ENCODE data around the gene GNB2.

Gene GNB2

DNA sequence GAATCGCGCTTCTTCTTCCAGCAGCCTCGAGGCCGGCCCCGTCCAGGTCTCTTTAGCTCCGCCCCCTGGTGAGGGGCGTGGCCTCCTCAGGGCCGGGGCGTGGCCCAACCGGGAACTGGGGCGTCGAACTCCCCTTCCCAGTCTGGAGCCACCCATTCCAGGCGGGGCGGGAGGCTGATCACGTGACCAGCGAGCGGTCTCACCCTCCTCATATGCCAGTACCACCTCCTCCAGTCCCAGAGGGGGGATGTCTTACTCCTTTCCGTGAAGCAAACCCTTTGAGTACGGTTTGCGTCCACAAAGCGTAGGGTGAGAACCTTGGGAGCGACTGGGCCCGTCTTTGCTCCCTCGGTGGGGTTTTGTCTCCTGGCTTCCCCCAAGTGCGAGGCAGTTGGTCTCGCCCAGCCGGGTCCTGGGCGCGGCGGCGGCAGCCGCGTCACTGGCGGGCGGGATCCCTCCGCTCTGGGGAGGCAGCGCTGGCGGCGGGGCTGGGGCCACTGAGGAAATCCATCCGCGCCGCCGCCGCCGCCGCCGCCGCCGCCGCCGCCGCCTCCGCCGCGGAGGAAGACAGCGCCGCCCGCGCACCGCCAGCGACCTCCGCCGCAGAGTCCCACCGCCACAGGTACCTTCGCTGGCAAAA is at the start of gene GNB2:
Gene GNB2, plus strand, starts transcription at position 439 of the 640 bp plus-strand sequence. CDS start 2,526 bp downstream, outside the sequence.
- DNase-seq (ENCODE audit: insufficient read length, low spot score) = peak; percentile 91

DNA sequence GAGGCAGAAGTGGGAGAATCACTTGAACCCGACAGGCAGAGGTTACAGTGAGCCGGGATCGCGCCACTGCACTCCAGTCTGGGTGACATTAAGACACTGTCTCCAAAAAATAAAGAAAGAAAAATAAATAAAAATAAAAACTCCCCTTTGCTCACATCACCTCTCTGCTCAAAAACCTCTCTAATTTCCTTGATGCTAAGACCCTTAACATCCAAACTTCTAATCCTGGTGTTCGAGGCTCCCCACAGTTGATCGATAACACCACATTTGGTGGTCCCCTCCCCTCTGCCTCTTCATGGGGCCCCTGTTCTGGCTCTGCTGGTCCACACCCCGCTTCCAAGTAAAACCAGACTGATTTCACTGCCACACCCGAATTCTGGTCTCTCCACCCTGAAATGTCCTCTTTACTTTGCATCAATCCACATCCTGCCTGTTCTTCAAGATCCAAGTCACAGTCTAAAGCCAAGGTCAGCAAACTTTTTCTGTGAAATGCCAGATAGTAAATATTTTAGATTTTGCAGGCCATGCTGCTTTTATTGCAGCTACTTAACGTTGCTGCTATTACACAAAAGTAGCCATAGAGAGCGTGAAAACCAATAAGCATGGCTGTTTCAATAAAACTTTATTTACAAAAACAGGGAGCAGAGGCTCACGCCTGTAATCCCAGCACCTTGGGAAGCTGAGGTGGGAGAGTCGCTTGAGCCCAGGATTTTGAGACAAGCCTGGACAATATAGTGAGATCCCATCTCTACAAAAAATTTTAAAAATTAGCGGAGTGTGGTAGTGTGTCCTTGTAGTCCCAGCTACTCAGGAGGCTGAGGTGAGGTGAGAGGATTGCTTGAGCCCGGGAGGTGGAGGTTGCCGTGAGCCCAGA is 49.4 kb upstream of the GNB2 start:
- FAIRE-seq (no peak), DNase-seq (ENCODE audit: insufficient read length, low spot score) (no peak)

More for the DNA sequence above, at the start of gene GNB2:
- FAIRE-seq = peak; percentile 98

DNA sequence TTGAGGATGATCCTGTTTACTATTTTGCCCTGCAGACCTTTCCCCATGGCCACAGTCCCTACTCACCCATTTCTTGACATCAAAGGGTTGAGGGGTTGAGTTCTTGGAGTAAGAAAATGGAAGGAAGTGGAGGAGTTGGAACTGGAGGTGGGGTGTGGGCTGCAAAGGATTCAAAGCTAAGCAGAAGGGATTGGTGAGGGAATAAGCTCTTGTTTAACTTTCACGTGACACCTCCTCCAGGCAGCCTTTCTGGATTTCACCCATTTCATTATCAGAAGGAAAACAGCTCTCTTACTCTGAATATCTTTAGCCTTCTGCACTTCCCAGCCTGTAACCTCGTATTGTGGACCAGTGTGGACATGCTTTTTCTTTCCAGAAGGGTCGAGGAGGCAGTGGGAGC is 47.5 kb upstream of the GNB2 start:
- FAIRE-seq (peak; percentile 23), DNase-seq (ENCODE audit: insufficient read length, low spot score) (no peak)

DNA sequence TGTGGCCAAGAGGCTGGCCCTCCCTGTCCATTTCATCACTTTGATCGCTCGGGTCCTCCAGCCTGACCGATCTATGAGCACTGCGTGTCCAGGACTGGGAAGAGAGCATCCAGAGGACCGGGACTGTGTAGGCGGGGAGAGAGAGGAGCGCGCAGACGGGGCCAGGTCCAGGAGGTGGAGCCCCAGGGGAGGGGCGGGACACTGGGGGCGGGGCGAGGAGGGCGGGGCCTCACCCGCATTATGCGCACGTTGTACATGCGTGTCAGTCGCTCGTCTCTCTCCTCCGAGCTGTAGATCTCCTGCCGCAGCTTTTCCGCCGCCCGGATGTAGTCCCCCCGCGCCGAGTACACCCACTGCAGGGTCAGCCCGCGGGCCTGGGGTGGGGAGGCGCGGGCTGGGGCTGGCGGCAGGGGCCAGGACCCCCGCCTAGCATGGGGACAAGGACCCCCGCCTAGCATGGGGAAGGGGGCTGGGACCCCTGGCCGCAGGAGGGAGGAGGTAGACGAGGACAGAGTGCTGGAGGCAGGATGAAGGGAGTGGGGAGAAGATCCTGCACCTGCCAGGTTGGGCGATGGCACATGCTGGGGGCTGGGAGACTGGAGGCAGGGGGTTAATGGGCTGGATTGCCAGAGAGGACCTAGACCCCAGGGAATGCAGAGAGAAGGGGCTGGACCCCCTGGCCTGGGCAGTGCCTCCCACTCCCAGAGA is 46.9 kb upstream of the GNB2 start:
- DNase-seq (ENCODE audit: insufficient read length, low spot score) = peak; percentile 97
- FAIRE-seq = peak; percentile 72

DNA sequence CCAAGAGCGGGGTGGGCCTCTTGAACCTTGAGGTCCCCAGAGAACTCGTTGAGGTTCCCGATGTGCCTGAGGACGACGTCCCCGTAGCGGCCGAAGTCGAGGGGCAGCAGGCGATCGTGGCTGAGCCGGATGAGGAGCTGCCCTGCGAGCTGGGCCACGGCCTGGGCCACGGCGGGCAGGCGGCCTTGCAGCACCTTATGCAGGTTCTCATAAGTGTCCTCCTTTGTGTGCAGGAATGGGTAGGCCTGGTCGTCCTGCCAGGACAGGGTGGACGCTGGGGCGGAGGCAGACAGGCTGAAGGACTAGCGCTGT is 46.3 kb upstream of the GNB2 start:
- no peak for FAIRE-seq
- DNase-seq (ENCODE audit: insufficient read length, low spot score) = no peak

DNA sequence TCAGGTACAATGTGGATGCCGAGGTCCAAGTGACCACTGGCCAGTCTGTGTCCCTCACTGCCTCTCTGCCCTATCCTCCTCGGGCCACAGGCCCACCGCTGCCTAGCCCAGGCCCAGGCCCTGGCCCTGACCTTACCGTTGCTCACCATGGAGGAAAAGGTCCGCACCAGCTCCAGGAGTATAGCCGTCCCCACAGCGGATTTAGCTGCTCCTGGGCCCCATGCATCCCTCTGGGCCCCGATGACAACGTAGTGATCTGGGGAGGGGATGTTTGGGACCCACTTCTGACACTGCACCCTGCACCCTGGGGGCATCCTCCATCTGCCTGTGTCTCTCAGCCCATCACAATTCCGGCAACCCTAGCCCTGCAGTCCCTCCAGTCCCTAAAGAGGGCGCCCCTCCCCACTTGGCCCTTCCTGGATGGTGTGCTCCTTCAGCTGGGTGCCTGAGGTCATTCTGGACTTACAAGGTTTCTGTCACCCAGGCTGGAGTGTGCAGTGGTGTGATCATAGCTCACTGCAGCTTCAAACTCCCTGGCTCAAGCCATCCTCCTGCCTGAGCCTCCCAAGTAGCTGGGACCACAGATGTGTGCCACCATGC is 44.3 kb upstream of the GNB2 start:
- no peak for DNase-seq (ENCODE audit: insufficient read length, low spot score)
- FAIRE-seq = no peak

- FAIRE-seq = no peak
- no peak for DNase-seq (ENCODE audit: insufficient read length, low spot score)
Measured at GRCh38 chr7:100630066-100630465, 43.5 kb upstream of the GNB2 start.

DNA sequence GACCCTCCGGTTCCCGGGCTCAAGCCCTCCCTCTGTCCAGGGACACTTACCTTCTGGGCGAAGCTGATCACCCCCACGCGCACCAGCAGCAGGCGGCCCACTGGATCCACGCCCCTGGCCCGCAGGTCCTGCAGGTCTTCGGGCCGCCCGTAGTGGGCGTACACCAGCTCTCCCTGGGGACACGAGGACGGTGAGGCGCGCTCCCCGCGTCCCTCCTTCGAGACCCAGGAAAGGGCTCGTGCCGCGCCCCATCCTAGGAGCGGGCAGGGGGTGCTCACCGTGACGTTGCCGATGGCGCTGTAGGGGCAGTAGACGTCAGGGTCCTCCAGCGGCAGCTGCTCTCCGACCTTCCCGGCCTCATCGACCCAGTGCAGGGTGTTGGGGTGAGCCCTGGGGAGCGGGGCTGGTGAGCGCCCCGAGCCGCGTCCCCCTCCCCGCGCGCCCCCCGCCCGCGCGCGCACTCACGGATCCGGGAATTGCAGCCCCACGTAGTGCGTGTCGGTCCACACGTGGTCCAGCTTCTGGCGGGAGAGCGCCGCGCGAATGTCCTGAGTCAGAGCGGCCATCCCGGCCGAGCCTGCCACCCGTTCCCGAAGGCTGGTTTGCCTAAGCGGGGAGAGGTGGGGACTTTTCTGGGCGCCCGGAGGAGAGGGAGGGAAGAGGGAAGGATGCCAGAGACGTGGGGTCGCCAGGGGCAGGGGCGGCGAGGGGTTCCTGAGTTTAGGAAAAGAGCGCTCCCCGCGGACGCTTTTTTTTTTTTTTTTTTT is 40.4 kb upstream of the GNB2 start:
- FAIRE-seq (no peak), DNase-seq (ENCODE audit: insufficient read length, low spot score) (peak; percentile 67)

GRCh38 chr7:100639995-100640516 is 33.5 kb upstream of the GNB2 start:
- DNase-seq (ENCODE audit: insufficient read length, low spot score) (no peak), FAIRE-seq (no peak)

GRCh38 chr7:100640517-100641440 is 32.8 kb upstream of the GNB2 start:
- FAIRE-seq (no peak), DNase-seq (ENCODE audit: insufficient read length, low spot score) (no peak)

- DNase-seq (ENCODE audit: insufficient read length, low spot score) = no peak
- FAIRE-seq = no peak
Measured at GRCh38 chr7:100641463-100641859, 32.1 kb upstream of the GNB2 start, which contains the start of gene TFR2. TFR2 (minus strand) TSS chr7:100641552; CDS start chr7:100641509, 43 bp downstream.

DNA sequence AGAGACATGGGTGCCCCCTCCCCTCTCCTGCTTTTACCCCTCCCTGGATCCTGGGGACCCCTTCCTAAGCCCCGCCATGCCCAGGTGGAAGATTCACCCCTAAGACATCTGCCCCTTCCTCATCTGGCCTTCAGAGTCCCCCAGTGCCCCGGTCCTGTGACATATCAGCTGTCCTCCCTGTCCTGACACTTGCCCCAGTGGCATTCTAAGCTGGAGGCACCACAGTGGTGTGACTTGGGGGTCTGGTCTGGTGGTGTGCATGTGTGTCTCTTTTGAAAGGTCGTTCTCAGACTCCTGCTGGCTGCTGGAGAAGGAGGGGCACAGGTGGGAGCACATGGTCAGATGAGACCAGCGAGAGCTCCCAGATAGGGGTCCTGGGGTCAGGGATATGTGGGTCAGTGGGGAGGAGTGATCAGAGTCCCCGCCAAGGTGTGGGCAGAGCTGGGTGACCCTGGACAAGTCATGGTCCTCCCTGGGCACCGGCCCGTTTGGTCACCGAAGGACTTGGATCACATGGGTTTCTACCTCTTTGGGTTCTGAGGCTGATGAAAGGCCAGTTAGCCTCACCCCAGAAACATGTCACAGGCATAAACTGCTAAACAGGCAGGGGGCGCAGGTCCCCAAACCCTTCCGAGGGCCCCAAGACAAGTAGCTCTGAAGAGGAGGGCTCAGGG is 31.5 kb upstream of the GNB2 start:
- FAIRE-seq (no peak), DNase-seq (ENCODE audit: insufficient read length, low spot score) (no peak)

- DNase-seq (ENCODE audit: insufficient read length, low spot score) = peak; percentile 77
- FAIRE-seq = no peak
Measured at GRCh38 chr7:100642534-100642907, 31.0 kb upstream of the GNB2 start.

- DNase-seq (ENCODE audit: insufficient read length, low spot score) = no peak
- no peak for FAIRE-seq
Measured at GRCh38 chr7:100649826-100650565, 23.5 kb upstream of the GNB2 start.

GRCh38 chr7:100654908-100655831 is 18.4 kb upstream of the GNB2 start:
- FAIRE-seq (no peak), DNase-seq (ENCODE audit: insufficient read length, low spot score) (no peak)

GRCh38 chr7:100655908-100656674 is 17.4 kb upstream of the GNB2 start, which contains the start of gene ACTL6B:
ACTL6B (minus strand) TSS chr7:100656448; CDS start chr7:100656354, 94 bp downstream.
- no peak for FAIRE-seq
- no peak for DNase-seq (ENCODE audit: insufficient read length, low spot score)

Data from GM19239 (cell line).